NCI-H2107 treated with DMSO at 0.1 percent for 48 hours (cell line): ENCODE data around the gene MRGPRD.
A peak's percentile ranks its signal among the peaks of the same experiment; 100 is the strongest.
"Not testable (repeated sequence)": the region's sequence is repeated elsewhere in the genome, so short reads cannot be mapped to it uniquely, and the experiment has no call there.

Experiments
- DNase-seq: peaks from one replicate; lab custom pipeline; 2025; ENCODE audit not compliant: unreplicated experiment; lab: John Stamatoyannopoulos, UW

MRGPRD gene

GRCh38 chr11:69005631-69006368 is 25.0 kb upstream of the MRGPRD start:
- no peak for DNase-seq

GRCh38 chr11:69005183-69005630 is 24.4 kb upstream of the MRGPRD start:
- no peak for DNase-seq

- no peak for DNase-seq
Measured at GRCh38 chr11:69004411-69005182, 23.8 kb upstream of the MRGPRD start.

GRCh38 chr11:69003866-69004367 is 23.1 kb upstream of the MRGPRD start:
- DNase-seq: no peak

- DNase-seq: no peak
Measured at GRCh38 chr11:69003301-69003865, 22.6 kb upstream of the MRGPRD start.

GRCh38 chr11:69002570-69003231 is 21.9 kb upstream of the MRGPRD start:
- no peak for DNase-seq

GRCh38 chr11:69002110-69002569 is 21.4 kb upstream of the MRGPRD start:
- DNase-seq: no peak

GRCh38 chr11:69001243-69002081 is 20.7 kb upstream of the MRGPRD start:
- no peak for DNase-seq

GRCh38 chr11:69000831-69001242 is 20.1 kb upstream of the MRGPRD start:
- no peak for DNase-seq

GRCh38 chr11:69000391-69000790 is 19.6 kb upstream of the MRGPRD start:
- no peak for DNase-seq

- DNase-seq: not testable (repeated sequence)
Measured at GRCh38 chr11:68999748-69000355, 19.1 kb upstream of the MRGPRD start.

GRCh38 chr11:68999093-68999747 is 18.4 kb upstream of the MRGPRD start:
- no peak for DNase-seq

- DNase-seq: peak; percentile 77
Measured at GRCh38 chr11:68998390-68998911, 17.7 kb upstream of the MRGPRD start.

- DNase-seq: no peak
Measured at GRCh38 chr11:68997995-68998348, 17.2 kb upstream of the MRGPRD start.

- DNase-seq: no peak
Measured at GRCh38 chr11:68997124-68997994, 16.6 kb upstream of the MRGPRD start.

GRCh38 chr11:68996376-68997123 is 15.8 kb upstream of the MRGPRD start:
- DNase-seq: no peak

GRCh38 chr11:68994894-68995285 is 14.1 kb upstream of the MRGPRD start:
- no peak for DNase-seq
